Measurements from ENCODE around the gene CEP192.

CEP192 gene

GRCh38 chr18:12989397-12990122 is 1.6 kb upstream of the CEP192 start:
- no peaks in the 10 kb centered on the region for H4K20me1 ChIP-seq (ENCODE audit: insufficient read depth, low read length)
- no peaks in the 10 kb centered on the region for H3K9me2 ChIP-seq (ENCODE audit: low read depth, low read length)
- peak overlapping the region; percentile 72 for H3K27ac ChIP-seq (ENCODE audit: low read depth, low read length, poor library complexity, severe bottlenecking)
- peaks cover 10% of the 10 kb centered on the region; the same call in 1 of the 2 replicates for H3F3A ChIP-seq (ENCODE audit: insufficient read depth, low read length)
- H3K4me1 ChIP-seq (ENCODE audit: insufficient read depth, low read length, severe bottlenecking), result peaks cover 32% of the 10 kb centered on the region
- peak overlapping the region; percentile 95 for H3K4me3 ChIP-seq (ENCODE audit: low read depth, low read length, poor library complexity, severe bottlenecking)
- H3K27me3 ChIP-seq (ENCODE audit: insufficient read depth, low read length), result no peaks in the 10 kb centered on the region
- peak overlapping the region; percentile 89 for H3K4me2 ChIP-seq (ENCODE audit: low read length)
- TF ChIP-seq CTCF (IDR thresholded peaks at IDR 0.05; ENCODE audit: low read length) (no peak), EZH2 (IDR thresholded peaks at IDR 0.05; ENCODE audit: borderline replicate concordance, low read length) (no peak)
- H3K9me3 ChIP-seq (ENCODE audit: low read length), result no peaks in the 10 kb centered on the region
- H3K79me2 ChIP-seq (ENCODE audit: insufficient read depth, low read length), result peaks cover 31% of the 10 kb centered on the region
- H3K36me3 ChIP-seq (ENCODE audit: insufficient read depth, low read length), result peaks cover 32% of the 10 kb centered on the region
- H3K9ac ChIP-seq (ENCODE audit: low read length), result peak overlapping the region; percentile 93
- no peak overlapping the region for H2AFZ ChIP-seq (ENCODE audit: low read length)

- peak overlapping the region; percentile 93 for H3K9ac ChIP-seq (ENCODE audit: low read length)
- H3K9me2 ChIP-seq (ENCODE audit: low read depth, low read length), result no peaks in the 10 kb centered on the region
- peaks cover 32% of the 10 kb centered on the region for H3K4me1 ChIP-seq (ENCODE audit: insufficient read depth, low read length, severe bottlenecking)
- H3K4me3 ChIP-seq (ENCODE audit: low read depth, low read length, poor library complexity, severe bottlenecking), result peak overlapping the region; percentile 95
- peaks cover 6% of the 10 kb centered on the region; the same call in 1 of the 2 replicates for H3F3A ChIP-seq (ENCODE audit: insufficient read depth, low read length)
- H2AFZ ChIP-seq (ENCODE audit: low read length), result no peak overlapping the region
- no peaks in the 10 kb centered on the region for H3K9me3 ChIP-seq (ENCODE audit: low read length)
- H4K20me1 ChIP-seq (ENCODE audit: insufficient read depth, low read length), result no peaks in the 10 kb centered on the region
- peak overlapping the region; percentile 72 for H3K27ac ChIP-seq (ENCODE audit: low read depth, low read length, poor library complexity, severe bottlenecking)
- no peak for TF ChIP-seq CTCF (IDR thresholded peaks at IDR 0.05; ENCODE audit: low read length)
- TF ChIP-seq EZH2 (IDR thresholded peaks at IDR 0.05; ENCODE audit: borderline replicate concordance, low read length), result no peak
- H3K36me3 ChIP-seq (ENCODE audit: insufficient read depth, low read length), result peaks cover 32% of the 10 kb centered on the region
- peaks cover 37% of the 10 kb centered on the region for H3K79me2 ChIP-seq (ENCODE audit: insufficient read depth, low read length)
- H3K4me2 ChIP-seq (ENCODE audit: low read length), result peak overlapping the region; percentile 89
- no peaks in the 10 kb centered on the region for H3K27me3 ChIP-seq (ENCODE audit: insufficient read depth, low read length)
Measured at GRCh38 chr18:12990123-12990475, 1.1 kb upstream of the CEP192 start.

GRCh38 chr18:12990641-12990966 is 558 bp upstream of the CEP192 start:
- peak overlapping the region; percentile 17; the same call in 1 of the 2 replicates for H2AFZ ChIP-seq (ENCODE audit: low read length)
- no peaks in the 10 kb centered on the region for H3K9me2 ChIP-seq (ENCODE audit: low read depth, low read length)
- H3K27ac ChIP-seq (ENCODE audit: low read depth, low read length, poor library complexity, severe bottlenecking), result peak overlapping the region; percentile 72
- peaks cover 6% of the 10 kb centered on the region; the same call in 1 of the 2 replicates for H3F3A ChIP-seq (ENCODE audit: insufficient read depth, low read length)
- peaks cover 34% of the 10 kb centered on the region for H3K36me3 ChIP-seq (ENCODE audit: insufficient read depth, low read length)
- H3K79me2 ChIP-seq (ENCODE audit: insufficient read depth, low read length), result peaks cover 42% of the 10 kb centered on the region
- H3K4me2 ChIP-seq (ENCODE audit: low read length), result peak overlapping the region; percentile 89
- H3K9ac ChIP-seq (ENCODE audit: low read length), result peak overlapping the region; percentile 93
- peaks cover 36% of the 10 kb centered on the region for H3K4me1 ChIP-seq (ENCODE audit: insufficient read depth, low read length, severe bottlenecking)
- H3K27me3 ChIP-seq (ENCODE audit: insufficient read depth, low read length), result no peaks in the 10 kb centered on the region
- TF ChIP-seq EZH2 (IDR thresholded peaks at IDR 0.05; ENCODE audit: borderline replicate concordance, low read length) (no peak), CTCF (IDR thresholded peaks at IDR 0.05; ENCODE audit: low read length) (no peak)
- H3K9me3 ChIP-seq (ENCODE audit: low read length), result no peaks in the 10 kb centered on the region
- peak overlapping the region; percentile 95 for H3K4me3 ChIP-seq (ENCODE audit: low read depth, low read length, poor library complexity, severe bottlenecking)
- H4K20me1 ChIP-seq (ENCODE audit: insufficient read depth, low read length), result no peaks in the 10 kb centered on the region
